ES-I3 (cell line): ENCODE data around the gene PIEZO2.
"Not testable (repeated sequence)": the region's sequence is repeated elsewhere in the genome, so short reads cannot be mapped to it uniquely, and the experiment has no call there.

Source experiments
- H3K36me3 ChIP-seq: 2 replicates; pipeline ENCODE4 v1.6.1; 2013; ENCODE audit warnings: mild to moderate bottlenecking, low read length, control low read depth, moderate library complexity; ENCODE audit not compliant: insufficient read depth
- H3K4me1 ChIP-seq: 2 replicates; pipeline ENCODE4 v1.6.1; 2013; ENCODE audit warnings: mild to moderate bottlenecking, control low read depth, low read length; ENCODE audit not compliant: insufficient read depth
- H3K9ac ChIP-seq: 2 replicates; pipeline ENCODE4 v1.6.1; 2013; ENCODE audit warnings: low read depth, mild to moderate bottlenecking, low read length, moderate library complexity
- H3K9me3 ChIP-seq: 2 replicates; pipeline ENCODE4 v1.6.1; 2013; ENCODE audit warnings: mild to moderate bottlenecking, low read length, moderate library complexity; ENCODE audit not compliant: control insufficient read depth, insufficient read depth

The PIEZO2 gene

DNA sequence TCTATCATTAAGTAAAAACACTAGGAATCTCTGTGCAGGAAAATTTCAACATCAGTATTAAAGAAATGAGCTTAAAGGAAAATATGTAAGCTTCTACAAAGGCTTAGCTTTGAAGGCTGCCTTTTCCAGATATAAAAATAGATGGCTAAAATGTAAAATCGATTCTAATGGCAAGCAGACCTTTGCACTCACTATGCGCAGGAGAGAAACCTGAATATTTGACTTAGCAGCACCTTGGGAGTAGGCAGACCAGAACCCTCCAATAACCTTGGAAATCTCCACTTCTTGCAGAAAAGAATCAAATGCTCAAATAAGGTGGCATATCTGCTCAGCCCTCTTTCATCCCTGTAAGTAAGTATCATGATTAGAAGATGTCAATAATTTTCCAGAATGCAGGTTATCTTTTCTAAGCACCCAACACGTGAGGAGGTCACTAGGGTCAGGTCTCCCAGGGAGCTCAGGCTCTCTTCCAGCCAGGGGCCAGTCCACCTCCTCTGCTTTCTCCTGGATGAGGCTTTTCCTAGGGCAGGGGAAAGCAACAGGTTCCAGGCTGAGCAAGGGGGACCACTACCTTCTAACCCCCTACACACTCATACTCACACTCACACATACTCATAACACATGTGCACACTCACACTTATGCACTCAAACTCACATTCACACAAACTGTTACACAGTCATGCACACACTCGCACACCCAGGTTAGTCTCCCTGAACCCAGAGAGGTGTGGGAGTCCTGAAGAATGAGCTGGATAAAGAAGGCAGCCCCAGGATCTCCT lies 3.8 kb downstream of the PIEZO2 start:
- H3K4me1 ChIP-seq, result peaks cover 6% of the 10 kb centered on the region
- H3K36me3 ChIP-seq, result no peaks in the 10 kb centered on the region
- no peaks in the 10 kb centered on the region for H3K9me3 ChIP-seq
- no peak overlapping the region for H3K9ac ChIP-seq

DNA sequence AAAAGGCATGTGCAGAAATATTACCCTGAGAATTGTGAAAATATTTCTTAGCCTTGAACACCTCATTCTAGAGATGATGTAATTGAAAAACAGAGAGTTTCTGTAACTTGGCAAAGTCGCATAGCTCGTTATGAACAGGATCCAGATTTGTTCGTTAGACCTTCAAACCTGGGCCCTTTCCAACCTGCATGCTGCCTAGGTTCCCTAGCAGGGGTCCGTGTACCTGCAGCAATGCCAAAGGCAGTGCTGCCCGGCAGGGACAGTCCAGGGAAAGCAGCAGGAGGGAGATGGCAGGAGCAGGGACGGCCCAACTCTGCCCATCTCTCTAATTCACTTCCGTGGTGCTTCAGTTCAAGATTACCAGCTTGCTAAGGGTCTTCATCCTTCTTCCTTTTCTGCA lies 12.0 kb downstream of the PIEZO2 start:
- Histone ChIP-seq H3K9ac (no peak overlapping the region), H3K9me3 (no peaks in the 10 kb centered on the region), H3K4me1 (no peaks in the 10 kb centered on the region), H3K36me3 (no peaks in the 10 kb centered on the region)

DNA sequence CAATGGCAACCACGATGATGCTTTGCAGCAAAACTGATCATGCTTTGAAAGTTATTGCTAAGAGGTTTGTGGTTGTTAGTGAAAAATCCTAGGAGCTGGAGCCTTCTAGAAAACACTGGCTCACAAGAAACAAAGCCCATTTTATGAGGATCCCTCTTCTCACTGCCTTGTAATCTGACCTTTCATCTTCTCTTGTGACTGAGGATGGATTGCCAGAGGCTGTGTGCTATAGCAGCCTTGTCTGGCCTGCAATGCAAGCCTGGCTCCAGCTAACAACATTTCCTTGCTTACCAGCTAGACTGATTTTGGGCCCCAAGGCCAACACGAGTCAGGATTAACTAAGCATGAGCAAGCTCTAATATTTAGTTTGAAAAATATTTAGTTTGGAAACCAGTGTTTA lies 13.1 kb downstream of the PIEZO2 start:
- Histone ChIP-seq H3K4me1 (no peaks in the 10 kb centered on the region), H3K36me3 (no peaks in the 10 kb centered on the region), H3K9ac (no peak overlapping the region), H3K9me3 (no peaks in the 10 kb centered on the region)

DNA sequence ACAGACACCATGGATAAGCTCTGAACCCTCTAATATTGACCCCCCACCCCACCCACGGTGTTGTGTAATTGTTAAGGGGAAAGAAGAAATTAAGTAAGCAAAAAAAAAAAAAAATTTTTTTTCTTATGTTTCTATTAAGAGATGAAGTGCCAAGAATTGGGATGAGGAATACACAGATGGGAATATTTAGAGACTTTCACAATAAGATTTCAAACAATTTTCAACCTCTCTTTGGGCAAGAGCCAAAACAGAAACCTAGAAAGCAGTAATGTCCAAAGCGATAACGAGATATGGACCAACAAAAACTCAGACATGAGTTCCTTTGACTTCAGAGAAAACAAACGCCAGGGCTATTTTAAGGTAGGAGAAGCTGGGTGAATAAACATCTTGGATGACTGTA lies 14.4 kb downstream of the PIEZO2 start:
- Histone ChIP-seq H3K4me1 (no peaks in the 10 kb centered on the region), H3K9me3 (no peaks in the 10 kb centered on the region), H3K36me3 (no peaks in the 10 kb centered on the region), H3K9ac (no peak overlapping the region)

DNA sequence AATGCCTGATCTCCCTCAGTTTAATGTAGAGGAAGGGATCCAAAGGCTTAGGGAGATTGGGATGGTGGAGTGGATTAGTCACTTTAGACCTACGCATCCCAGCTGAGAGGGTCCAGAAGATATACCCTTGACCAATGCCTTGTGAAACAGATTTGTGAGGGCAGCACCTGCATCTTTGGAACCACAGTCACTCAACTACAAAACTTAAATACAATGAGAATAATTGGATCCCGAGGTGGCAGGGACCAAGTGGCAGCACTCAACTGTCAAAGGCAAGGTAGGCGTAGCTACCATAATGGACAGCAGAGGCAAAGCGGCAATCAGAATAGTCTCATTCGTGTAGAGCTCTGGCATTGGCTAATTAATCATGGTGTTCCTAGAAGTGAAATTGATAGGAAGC lies 20.3 kb downstream of the PIEZO2 start:
- H3K36me3 ChIP-seq, H3K4me1 ChIP-seq, H3K9ac ChIP-seq, H3K9me3 ChIP-seq: not testable (repeated sequence)

DNA sequence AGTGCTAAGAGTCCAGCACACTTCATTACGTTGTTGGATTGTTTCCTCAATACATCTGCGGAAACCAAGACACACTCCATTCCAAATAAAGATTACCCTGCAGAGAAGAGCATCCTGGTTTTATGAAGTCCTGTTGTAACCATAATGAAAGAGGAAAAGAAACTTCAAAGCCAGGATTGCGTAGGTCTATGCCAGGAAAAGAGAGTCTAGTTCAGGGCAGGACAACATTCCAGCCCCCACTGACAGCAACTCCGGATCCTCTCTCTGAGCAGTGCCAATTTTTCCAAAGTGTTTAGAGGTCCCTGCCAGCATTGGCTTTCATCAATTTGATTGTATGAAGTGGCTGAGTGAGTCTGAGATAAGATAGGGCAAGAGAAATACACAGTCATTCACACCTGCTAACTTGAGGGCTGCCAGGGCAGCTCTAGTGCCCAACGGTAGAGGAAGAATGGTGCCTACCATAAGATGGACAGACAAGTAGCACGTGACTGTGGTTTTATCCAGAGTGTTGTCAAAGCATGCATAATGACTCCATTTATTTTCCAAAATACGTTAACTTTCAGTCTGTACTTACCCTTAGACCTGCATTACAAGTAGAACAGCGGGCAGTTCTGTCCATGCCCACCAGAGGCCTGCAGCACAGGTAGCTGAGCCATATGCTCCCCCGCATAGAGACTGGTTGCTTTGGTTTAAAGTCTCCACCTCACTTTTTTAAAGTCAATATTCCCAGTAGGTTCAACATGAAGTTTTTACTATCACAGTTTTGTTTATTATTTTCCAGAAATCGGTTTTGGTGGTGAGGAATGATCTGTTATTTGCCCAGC lies 23.7 kb downstream of the PIEZO2 start:
- Histone ChIP-seq H3K9ac (no peak overlapping the region), H3K4me1 (no peaks in the 10 kb centered on the region), H3K9me3 (no peaks in the 10 kb centered on the region; the same call in 1 of the 2 replicates)

DNA sequence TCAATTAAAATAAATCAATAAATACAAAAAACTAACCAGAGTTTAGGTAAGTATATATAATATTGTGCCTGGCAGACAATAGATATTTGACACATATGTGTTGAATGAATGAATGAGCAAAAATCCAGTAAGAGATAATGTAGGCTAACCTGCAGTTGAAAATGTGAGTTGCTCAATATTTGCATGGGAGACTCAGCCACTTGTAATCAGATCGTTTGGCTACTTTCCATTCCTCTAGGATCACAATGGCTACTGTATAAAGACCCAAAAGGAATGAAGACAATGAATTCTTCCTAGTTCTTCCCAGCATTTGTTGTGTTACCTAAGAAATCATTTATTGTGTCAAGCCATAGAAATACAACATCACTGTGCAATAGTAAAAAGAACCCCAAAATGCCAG lies 25.3 kb downstream of the PIEZO2 start:
- H3K9me3 ChIP-seq, result no peaks in the 10 kb centered on the region; the same call in 1 of the 2 replicates
- H3K36me3 ChIP-seq, result no peaks in the 10 kb centered on the region
- H3K4me1 ChIP-seq, result no peaks in the 10 kb centered on the region
- H3K9ac ChIP-seq, result no peak overlapping the region

More for the DNA sequence above, 23.7 kb downstream of the PIEZO2 start:
- no peaks in the 10 kb centered on the region for H3K36me3 ChIP-seq

DNA sequence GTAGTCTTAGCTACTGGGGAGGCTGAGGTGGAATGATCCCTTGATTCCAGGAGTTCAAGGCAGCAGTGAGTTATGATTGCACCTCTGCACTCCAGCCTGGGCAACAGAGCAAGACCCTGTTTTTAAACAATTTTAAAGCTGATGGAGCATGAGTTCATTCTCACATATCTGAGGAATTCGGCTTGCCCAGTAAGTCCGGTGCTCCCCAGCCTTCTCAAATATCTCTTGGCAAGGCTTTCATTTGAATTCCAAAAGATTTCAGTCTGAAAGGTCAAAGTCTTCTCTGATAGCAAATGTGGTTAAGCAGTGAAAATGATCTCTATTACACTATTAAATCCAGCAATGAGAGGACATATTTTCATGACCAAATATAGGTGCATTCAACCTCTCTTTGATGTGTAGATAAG lies 27.9 kb downstream of the PIEZO2 start:
- no peak overlapping the region for H3K9ac ChIP-seq
- H3K4me1 ChIP-seq, result no peaks in the 10 kb centered on the region
- no peaks in the 10 kb centered on the region for H3K9me3 ChIP-seq
- no peaks in the 10 kb centered on the region for H3K36me3 ChIP-seq

DNA sequence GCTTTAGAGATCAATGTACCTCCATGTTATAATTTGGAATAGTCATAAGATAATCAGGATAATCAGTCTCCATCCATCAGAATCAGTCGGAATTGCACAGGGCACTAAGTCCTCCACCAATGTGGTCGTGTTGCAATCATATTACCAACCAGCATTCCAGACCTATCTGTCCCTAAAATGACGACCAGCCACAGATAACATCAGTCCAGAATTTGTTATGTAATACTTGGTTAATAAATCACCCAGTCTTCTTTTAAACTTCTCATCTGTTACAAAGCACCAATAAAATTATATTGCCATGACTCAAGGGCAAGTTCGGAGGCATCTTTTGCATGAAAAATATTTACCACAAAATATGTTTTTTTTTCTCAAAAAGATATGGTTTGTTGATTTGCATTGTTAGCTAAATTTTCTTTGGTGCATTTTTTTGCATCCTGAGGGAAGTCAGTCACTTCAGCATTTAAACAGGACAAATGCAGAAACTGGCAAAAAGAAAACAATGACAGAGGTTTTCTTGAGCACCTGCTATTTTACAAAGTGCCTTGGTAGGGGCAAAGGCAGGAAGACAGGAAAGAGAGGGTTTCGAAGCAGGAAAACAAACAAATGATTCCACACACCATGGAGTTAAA lies 29.3 kb downstream of the PIEZO2 start:
- Histone ChIP-seq H3K4me1 (no peaks in the 10 kb centered on the region), H3K36me3 (no peaks in the 10 kb centered on the region), H3K9ac (no peak overlapping the region), H3K9me3 (no peaks in the 10 kb centered on the region)

DNA sequence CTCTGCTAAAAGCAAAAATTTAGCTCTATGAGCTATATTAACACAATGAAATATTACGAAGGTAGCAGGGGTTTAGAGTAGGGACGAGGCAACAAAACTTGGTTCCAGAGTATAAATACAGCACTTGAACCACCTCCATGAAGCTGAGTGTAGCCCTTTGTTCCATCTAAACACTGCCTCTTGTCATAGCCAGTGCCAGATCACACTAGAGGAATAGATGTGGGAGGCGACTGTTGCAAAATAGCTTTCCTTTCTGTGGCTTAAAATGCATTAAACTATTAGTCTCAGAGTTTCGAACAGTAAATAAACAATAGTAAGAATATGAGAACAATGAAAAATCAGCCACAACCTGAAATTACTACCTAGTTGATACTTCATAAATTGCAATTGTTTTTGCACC lies 29.8 kb downstream of the PIEZO2 start:
- no peaks in the 10 kb centered on the region for H3K9me3 ChIP-seq
- H3K4me1 ChIP-seq, result no peaks in the 10 kb centered on the region
- H3K36me3 ChIP-seq, result no peaks in the 10 kb centered on the region

DNA sequence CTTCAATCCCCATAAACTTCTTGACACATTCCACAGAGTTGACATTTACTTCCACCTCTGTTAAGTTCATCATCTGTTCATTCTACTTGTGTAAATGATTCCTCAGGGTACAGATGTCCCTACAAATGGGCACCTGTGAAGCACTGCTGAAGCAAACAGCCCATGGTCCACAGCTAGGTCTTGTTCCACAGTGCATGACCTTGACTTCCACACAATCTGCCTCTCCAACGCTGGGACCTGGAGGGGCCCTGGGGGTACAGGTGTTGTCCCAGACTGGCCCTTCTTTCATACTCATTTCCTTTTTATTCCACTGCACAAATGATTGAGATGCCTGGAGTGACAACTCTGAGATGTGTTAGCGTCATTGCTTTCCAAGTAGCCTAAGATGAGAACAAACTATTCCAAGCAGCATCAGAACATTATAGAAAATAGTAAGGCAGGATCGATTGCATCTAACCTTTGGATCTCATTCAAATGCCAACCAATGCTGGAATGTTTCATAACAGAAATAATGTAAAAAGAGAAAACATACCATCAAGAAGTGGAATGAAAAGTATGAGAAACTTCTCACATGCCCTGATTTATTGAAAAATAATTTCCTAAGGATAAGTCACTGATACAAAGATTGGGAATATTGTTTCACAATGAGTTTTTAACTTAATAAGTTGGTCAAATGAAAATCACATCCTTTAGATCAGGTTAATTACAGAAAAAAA lies 31.2 kb downstream of the PIEZO2 start:
- Histone ChIP-seq H3K9ac (no peak overlapping the region), H3K4me1 (0 out of 2 replicates have a peak, but pooled peaks cover 4% of the 10 kb centered on the region), H3K9me3 (no peaks in the 10 kb centered on the region), H3K36me3 (no peaks in the 10 kb centered on the region)

More for the DNA sequence above, 29.8 kb downstream of the PIEZO2 start:
- no peak overlapping the region for H3K9ac ChIP-seq

DNA sequence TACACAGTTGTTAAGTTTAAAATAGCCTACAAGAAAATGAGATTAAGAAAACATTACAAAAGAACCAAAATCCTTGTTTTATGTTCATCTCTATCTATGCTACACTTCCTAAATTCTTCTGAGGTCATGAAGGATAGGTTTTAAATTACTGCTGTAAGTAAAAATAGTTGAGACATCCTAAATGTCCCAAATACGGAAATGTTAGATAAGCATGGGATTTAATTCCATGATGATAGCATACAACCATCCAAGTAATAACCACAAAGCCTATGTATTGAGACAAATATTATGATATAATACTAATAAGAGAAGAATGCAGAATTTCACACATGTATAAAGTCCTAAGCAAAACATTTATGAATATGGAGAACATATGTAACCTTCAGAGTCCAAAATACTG lies 34.1 kb downstream of the PIEZO2 start:
- H3K9ac ChIP-seq, result no peak overlapping the region
- no peaks in the 10 kb centered on the region for H3K36me3 ChIP-seq
- no peaks in the 10 kb centered on the region for H3K9me3 ChIP-seq
- H3K4me1 ChIP-seq, result 0 out of 2 replicates have a peak, but pooled peaks cover 4% of the 10 kb centered on the region

DNA sequence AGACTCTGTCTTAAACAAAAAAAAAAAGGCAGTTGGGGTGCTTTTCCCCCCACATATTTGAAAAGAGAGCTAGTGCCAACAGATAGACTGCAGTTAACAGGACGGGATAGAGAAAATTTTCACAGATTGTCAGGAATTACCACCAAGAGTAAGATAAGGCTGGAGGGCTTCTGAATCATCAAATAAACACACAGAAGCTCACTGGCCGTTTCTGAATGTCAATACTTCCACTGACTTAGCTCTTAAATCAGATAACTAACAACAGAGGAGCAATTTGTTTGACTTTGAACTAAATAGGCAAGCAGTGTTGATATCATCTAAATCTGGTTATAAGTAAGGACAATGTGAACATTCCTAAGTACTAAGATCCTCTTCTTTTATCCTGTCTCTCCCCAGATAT lies 34.7 kb downstream of the PIEZO2 start:
- Histone ChIP-seq H3K36me3 (no peaks in the 10 kb centered on the region), H3K4me1 (0 out of 2 replicates have a peak, but pooled peaks cover 4% of the 10 kb centered on the region), H3K9ac (no peak overlapping the region), H3K9me3 (no peaks in the 10 kb centered on the region)

DNA sequence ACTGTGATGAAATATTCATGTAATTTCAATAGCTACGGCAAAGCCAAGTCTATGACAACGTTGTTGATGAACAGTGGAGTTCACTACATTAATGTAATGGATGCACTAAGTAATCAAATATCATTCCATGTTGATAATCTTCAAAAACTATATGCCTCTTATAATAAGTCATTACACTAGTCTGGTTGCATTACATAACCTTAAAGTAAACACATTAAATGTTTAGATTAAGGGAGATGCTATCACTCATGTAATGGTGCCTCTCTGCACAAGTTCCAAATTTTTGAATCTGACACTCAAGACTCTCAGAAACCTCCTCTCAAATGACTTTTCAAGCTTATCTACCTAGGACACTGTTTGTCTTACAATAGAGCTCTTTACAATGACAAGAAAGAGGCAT lies 35.4 kb downstream of the PIEZO2 start:
- H3K9ac ChIP-seq, result no peak overlapping the region
- 0 out of 2 replicates have a peak, but pooled peaks cover 4% of the 10 kb centered on the region for H3K4me1 ChIP-seq
- no peaks in the 10 kb centered on the region for H3K36me3 ChIP-seq
- H3K9me3 ChIP-seq, result no peaks in the 10 kb centered on the region
